K562 (cell line): ENCODE measurements around the gene MOSPD3. TPM values are rescaled to one million over a fixed set of nuclear protein-coding genes. Genes with fewer than 3 reads are reported as not detected.

ENCODE experiments used
- ARHGAP35 ChIP-seq: fragments of 450-650 bp; IDR thresholded peaks from 2 replicates; pipeline ENCODE4 v1.6.1; 2018; ENCODE audit not compliant: partially characterized antibody
- CBX1 ChIP-seq: sonication (generic); IDR thresholded peaks from 2 replicates; pipeline ENCODE4 v1.6.1; 2016; ENCODE audit warnings: antibody characterized with exemption, low read depth, mild to moderate bottlenecking
- CC2D1A ChIP-seq: fragments of 450-650 bp; IDR thresholded peaks from 2 replicates; pipeline ENCODE4 v1.6.1; 2017; ENCODE audit warnings: mild to moderate bottlenecking
- EWSR1 ChIP-seq: fragments of 450-650 bp; IDR thresholded peaks from 2 replicates; pipeline ENCODE4 v1.6.1; 2018; ENCODE audit warnings: borderline replicate concordance, mild to moderate bottlenecking, low read depth, moderate library complexity; ENCODE audit not compliant: partially characterized antibody
- FOXJ2 ChIP-seq: fragments of 200-800 bp; sonication (Bioruptor generic); IDR thresholded peaks from 2 replicates; pipeline ENCODE4 v1.6.1; 2016; ENCODE audit warnings: missing genetic modification characterization, missing compliant biosample characterization
- GTF2E2 ChIP-seq: fragments of 200-800 bp; sonication (Bioruptor generic); IDR thresholded peaks from 2 replicates; pipeline ENCODE4 v1.6.1; 2016; ENCODE audit warnings: missing genetic modification characterization, missing compliant biosample characterization
- KAT2B ChIP-seq: IDR thresholded peaks from one replicate; pipeline ENCODE4 v1.6.1; 2012; ENCODE audit warnings: low read depth, mild to moderate bottlenecking, control low read depth, inconsistent platforms, low read length, moderate library complexity
- L3MBTL2 ChIP-seq: fragments of 450-650 bp; IDR thresholded peaks from 2 replicates; pipeline ENCODE4 v1.6.1; 2016; ENCODE audit warnings: mild to moderate bottlenecking, moderate library complexity
- MCM5 ChIP-seq: fragments of 450-650 bp; IDR thresholded peaks from 2 replicates; pipeline ENCODE4 v1.6.1; 2016; ENCODE audit warnings: low read depth
- MEF2D ChIP-seq: conservative IDR thresholded peaks from 2 replicates; pipeline ENCODE4 v1.6.1; 2016; ENCODE audit warnings: low read depth, missing genetic modification characterization, missing compliant biosample characterization
- POLR3A ChIP-seq: IDR thresholded peaks from 2 replicates; pipeline ENCODE4 v1.6.1; 2011; ENCODE audit warnings: borderline replicate concordance, mild to moderate bottlenecking, moderate library complexity; ENCODE audit not compliant: insufficient read length, insufficient read depth; ENCODE audit errors: extremely low read depth
- RHOXF2B ChIP-seq: fragments of 250-450 bp; sonication (Bioruptor Pico); conservative IDR thresholded peaks from 2 replicates; pipeline ENCODE4 v1.5.1; 2021
- SNRNP70 ChIP-seq: fragments of 200-400 bp; formaldehyde crosslinking; optimal IDR thresholded peaks from 2 replicates; pipeline ENCODE3; 2017; ENCODE audit warnings: low read depth, low read length
- SRSF1 ChIP-seq: fragments of 200-400 bp; formaldehyde crosslinking; IDR thresholded peaks from 2 replicates; pipeline ENCODE4 v1.6.1; 2017; ENCODE audit warnings: mild to moderate bottlenecking, low read depth, low read length, moderate library complexity
- TBL1XR1 ChIP-seq, 2 experiments: IDR thresholded peaks; 2 replicates each; pipeline ENCODE4 v1.6.1; 2012; ENCODE audit warnings: improper control_type of control experiment in 2 of 2, low read length in 2 of 2, mild to moderate bottlenecking in 1 of 2
- XRCC3 ChIP-seq: fragments of 450-650 bp; IDR thresholded peaks from 2 replicates; pipeline ENCODE4 v1.6.1; 2017; ENCODE audit warnings: mild to moderate bottlenecking, moderate library complexity
- ZBED1 ChIP-seq: IDR thresholded peaks from 2 replicates; pipeline ENCODE4 v1.6.1; 2014
- ZBTB8A ChIP-seq: fragments of 450-650 bp; IDR thresholded peaks from 2 replicates; pipeline ENCODE4 v1.6.1; 2018; ENCODE audit warnings: mild to moderate bottlenecking, moderate library complexity; ENCODE audit not compliant: partially characterized antibody
- ZNF316 ChIP-seq: fragments of 450-650 bp; IDR thresholded peaks from 2 replicates; pipeline ENCODE4 v1.6.1; 2016
- ZNF764 ChIP-seq: fragments of 250-450 bp; sonication (Bioruptor Pico); IDR thresholded peaks from 2 replicates; pipeline ENCODE4 v1.4.0; 2020; ENCODE audit warnings: low read depth, mild to moderate bottlenecking, moderate library complexity
- ZNF766 ChIP-seq: fragments of 200-800 bp; sonication (Bioruptor generic); conservative IDR thresholded peaks from 2 replicates; pipeline ENCODE4 v1.6.1; 2016; ENCODE audit warnings: missing genetic modification characterization, missing compliant biosample characterization
- polyA plus RNA-seq, 8 experiments: library from polyadenylated mRNA; depleted of rRNA in 4 of 8; stranded (reverse) in 5 of 8; unstranded in 3 of 8; fragments of >200 nt; fragmentation: Nextera tagmentation in 2 of 8; fragmentation: Illumina TruSeq in 1 of 8; extraction: Ambion mirVana in 2 of 8; extraction: Trizol in 1 of 8; gene quantifications; 2 replicates each; pipeline versions ENCODE4 v1.2.1 to v1.2.3, GENCODE V29; 2011 to 2014; ENCODE audit warnings: inconsistent platforms in 1 of 8, missing spikeins in 1 of 8
- total RNA-seq, 7 experiments: library from RNA; depleted of rRNA in 6 of 7; stranded (reverse); fragments of >200 nt in 6 of 7; fragmentation: Illumina TruSeq in 2 of 7; extraction: Trizol in 2 of 7; gene quantifications; 2 replicates each; pipeline versions ENCODE4 v1.2.1 to v1.2.3, GENCODE V29; 2011 to 2021; ENCODE audit warnings: low replicate concordance in 1 of 7
- TF ChIP-seq, protein P1 (sequence below): sonication (generic); formaldehyde crosslinking; IDR thresholded peaks from 2 replicates; pipeline ENCODE4 v1.8.0; 2022; ENCODE audit warnings: mild to moderate bottlenecking, missing genetic modification reagents
- TF ChIP-seq, protein P2 (sequence below): IDR thresholded peaks from 2 replicates; pipeline ENCODE4 v1.6.1; 2011; ENCODE audit warnings: borderline replicate concordance, low read depth, mild to moderate bottlenecking, moderate library complexity, low read length; ENCODE audit not compliant: insufficient read depth, poor library complexity, severe bottlenecking
- TF ChIP-seq, protein P3 (sequence below): sonication (generic); formaldehyde crosslinking; IDR thresholded peaks from 2 replicates; pipeline ENCODE4 v1.8.1; 2023; ENCODE audit warnings: mild to moderate bottlenecking, missing genetic modification reagents
- TF ChIP-seq, protein P4 (sequence below): sonication (generic); formaldehyde crosslinking; IDR thresholded peaks from 2 replicates; pipeline ENCODE4 v1.9.0; 2022; ENCODE audit warnings: mild to moderate bottlenecking, missing genetic modification reagents

Gene MOSPD3
- total and polyA plus RNA-seq, 9 of the 15 experiments (the other 6 are each of a cell fraction or from before 2014, with no cell fraction given) = 1.4 to 32.1 (median 7.3) TPM

DNA sequence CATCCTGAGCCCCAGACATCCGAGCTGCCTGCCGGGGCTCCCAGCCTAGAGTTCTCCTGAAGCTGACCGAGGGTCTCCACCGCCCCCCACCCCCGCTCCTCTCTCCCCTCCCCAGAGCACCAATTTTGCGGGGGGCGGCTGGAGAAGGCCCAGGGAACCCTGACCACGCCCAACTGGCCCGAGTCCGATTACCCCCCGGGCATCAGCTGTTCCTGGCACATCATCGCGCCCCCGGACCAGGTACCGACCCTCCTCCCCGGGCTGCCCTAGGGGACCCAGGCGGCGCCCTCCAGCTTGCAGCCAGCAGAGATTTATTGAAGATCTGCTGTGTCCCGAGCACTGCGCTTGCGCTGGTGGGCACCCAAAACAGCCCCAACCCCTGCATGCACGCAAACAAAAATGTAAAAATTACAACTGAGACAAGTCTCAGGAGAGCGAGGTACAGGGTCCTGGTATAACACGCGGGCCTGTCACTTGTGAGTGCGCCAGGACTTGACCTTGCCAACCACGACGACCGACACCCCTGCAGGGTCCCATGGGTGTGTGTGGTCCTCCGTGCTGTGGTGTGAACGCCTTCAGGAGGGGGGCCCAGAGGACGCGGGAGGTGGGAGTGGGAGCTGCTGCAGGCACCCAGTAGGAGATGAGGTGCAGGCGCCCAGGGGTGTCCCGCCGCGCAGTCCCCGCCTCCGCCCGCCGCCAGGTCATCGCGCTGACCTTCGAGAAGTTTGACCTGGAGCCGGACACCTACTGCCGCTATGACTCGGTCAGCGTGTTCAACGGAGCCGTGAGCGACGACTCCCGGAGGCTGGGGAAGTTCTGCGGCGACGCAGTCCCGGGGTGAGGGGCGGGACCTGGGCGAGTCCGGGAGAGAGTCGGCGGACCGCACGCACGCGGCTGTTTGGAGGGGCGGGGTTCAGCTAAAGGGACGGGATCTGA lies 7.1 kb upstream of the MOSPD3 start (continued):
- TF ChIP-seq, protein P1, sequence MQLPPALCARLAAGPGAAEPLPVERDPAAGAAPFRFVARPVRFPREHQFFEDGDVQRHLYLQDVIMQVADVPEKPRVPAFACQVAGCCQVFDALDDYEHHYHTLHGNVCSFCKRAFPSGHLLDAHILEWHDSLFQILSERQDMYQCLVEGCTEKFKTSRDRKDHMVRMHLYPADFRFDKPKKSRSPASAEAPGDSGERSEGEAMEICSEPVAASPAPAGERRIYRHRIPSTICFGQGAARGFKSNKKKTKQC (CRISPR knock-in tag) = no peak
- TF ChIP-seq, protein P2, sequence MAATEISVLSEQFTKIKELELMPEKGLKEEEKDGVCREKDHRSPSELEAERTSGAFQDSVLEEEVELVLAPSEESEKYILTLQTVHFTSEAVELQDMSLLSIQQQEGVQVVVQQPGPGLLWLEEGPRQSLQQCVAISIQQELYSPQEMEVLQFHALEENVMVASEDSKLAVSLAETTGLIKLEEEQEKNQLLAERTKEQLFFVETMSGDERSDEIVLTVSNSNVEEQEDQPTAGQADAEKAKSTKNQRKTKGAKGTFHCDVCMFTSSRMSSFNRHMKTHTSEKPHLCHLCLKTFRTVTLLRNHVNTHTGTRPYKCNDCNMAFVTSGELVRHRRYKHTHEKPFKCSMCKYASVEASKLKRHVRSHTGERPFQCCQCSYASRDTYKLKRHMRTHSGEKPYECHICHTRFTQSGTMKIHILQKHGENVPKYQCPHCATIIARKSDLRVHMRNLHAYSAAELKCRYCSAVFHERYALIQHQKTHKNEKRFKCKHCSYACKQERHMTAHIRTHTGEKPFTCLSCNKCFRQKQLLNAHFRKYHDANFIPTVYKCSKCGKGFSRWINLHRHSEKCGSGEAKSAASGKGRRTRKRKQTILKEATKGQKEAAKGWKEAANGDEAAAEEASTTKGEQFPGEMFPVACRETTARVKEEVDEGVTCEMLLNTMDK = no peak
- TF ChIP-seq ZNF316 (no peak), POLR3A (no peak), CC2D1A (no peak), ZNF766 (0 out of 2 replicates have a peak, but pooled peaks have one; percentile 44), CBX1 (peak; percentile 12; the same call in 1 of the 2 replicates), TBL1XR1 (IDR thresholded peaks at IDR 0.05; ENCODE audit: low read length in 2 of 2) (no peak), ZBED1 (0 out of 2 replicates have a peak, but pooled peaks have one; percentile 36), L3MBTL2 (peak; percentile 90), MEF2D (tag) (no peak), SRSF1 (no peak), XRCC3 (no peak), RHOXF2B (CRISPR knock-in tag) (no peak), EWSR1 (no peak), ZNF764 (no peak), MCM5 (no peak), ARHGAP35 (no peak), GTF2E2 (no peak), KAT2B (no peak), FOXJ2 (tag) (no peak), ZBTB8A (no peak), SNRNP70 (no peak)
- TF ChIP-seq, protein P3, sequence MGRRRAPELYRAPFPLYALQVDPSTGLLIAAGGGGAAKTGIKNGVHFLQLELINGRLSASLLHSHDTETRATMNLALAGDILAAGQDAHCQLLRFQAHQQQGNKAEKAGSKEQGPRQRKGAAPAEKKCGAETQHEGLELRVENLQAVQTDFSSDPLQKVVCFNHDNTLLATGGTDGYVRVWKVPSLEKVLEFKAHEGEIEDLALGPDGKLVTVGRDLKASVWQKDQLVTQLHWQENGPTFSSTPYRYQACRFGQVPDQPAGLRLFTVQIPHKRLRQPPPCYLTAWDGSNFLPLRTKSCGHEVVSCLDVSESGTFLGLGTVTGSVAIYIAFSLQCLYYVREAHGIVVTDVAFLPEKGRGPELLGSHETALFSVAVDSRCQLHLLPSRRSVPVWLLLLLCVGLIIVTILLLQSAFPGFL (CRISPR knock-in tag) = no peak
- TF ChIP-seq, protein P4, sequence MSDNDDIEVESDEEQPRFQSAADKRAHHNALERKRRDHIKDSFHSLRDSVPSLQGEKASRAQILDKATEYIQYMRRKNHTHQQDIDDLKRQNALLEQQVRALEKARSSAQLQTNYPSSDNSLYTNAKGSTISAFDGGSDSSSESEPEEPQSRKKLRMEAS = peak; percentile 55
